DOHH2 (cell line): ENCODE results near the gene PTGDR2.
"Not testable (repeated sequence)": the region's sequence is repeated elsewhere in the genome, so short reads cannot be mapped to it uniquely, and the experiment has no call there.

Source experiments
- H3F3A ChIP-seq: fragments of 200-600 bp; sonication (generic), shearing (Covaris generic); 2 replicates; pipeline ENCODE4 v1.6.0; 2016; ENCODE audit warnings: antibody characterized with exemption, mild to moderate bottlenecking; ENCODE audit not compliant: control insufficient read depth, insufficient read depth
- H3K27ac ChIP-seq: fragments of 200-600 bp; sonication (generic); 2 replicates; pipeline ENCODE4 v1.5.1; 2014; ENCODE audit warnings: low read depth, mild to moderate bottlenecking, low read length, moderate library complexity
- H3K27me3 ChIP-seq: fragments of 200-600 bp; sonication (generic); 2 replicates; pipeline ENCODE4 v1.6.1; 2014; ENCODE audit warnings: mild to moderate bottlenecking, low read length, mixed read lengths; ENCODE audit not compliant: control insufficient read depth
- H3K36me3 ChIP-seq: fragments of 200-600 bp; sonication (generic); 2 replicates; pipeline ENCODE4 v1.6.1; 2014; ENCODE audit warnings: mild to moderate bottlenecking, low read length, moderate library complexity, mixed read lengths; ENCODE audit not compliant: control insufficient read depth
- H3K4me1 ChIP-seq: fragments of 200-600 bp; sonication (generic); 2 replicates; pipeline ENCODE4 v1.6.1; 2014; ENCODE audit warnings: mild to moderate bottlenecking, low read length, mixed read lengths; ENCODE audit not compliant: control insufficient read depth
- H3K4me2 ChIP-seq: fragments of 200-600 bp; sonication (generic); 2 replicates; pipeline ENCODE4 v1.6.0; 2014; ENCODE audit warnings: mild to moderate bottlenecking, low read length, moderate library complexity
- H3K4me3 ChIP-seq: fragments of 200-600 bp; sonication (generic); 2 replicates; pipeline ENCODE4 v1.5.1; 2014; ENCODE audit warnings: mild to moderate bottlenecking, low read length, mixed read lengths
- H3K79me2 ChIP-seq: fragments of 200-600 bp; sonication (generic); 2 replicates; pipeline ENCODE4 v1.6.1; 2014; ENCODE audit warnings: mild to moderate bottlenecking, low read length, mixed read lengths; ENCODE audit not compliant: control insufficient read depth
- H3K9me2 ChIP-seq: fragments of 200-600 bp; sonication (generic); replicated peaks from 2 replicates; pipeline ENCODE4 v1.6.1; 2014; ENCODE audit warnings: mild to moderate bottlenecking, low read length, mixed read lengths; ENCODE audit not compliant: control insufficient read depth
- H3K9me3 ChIP-seq: fragments of 200-600 bp; sonication (generic); 2 replicates; pipeline ENCODE4 v1.6.1; 2014; ENCODE audit warnings: antibody characterized with exemption, low read length, mixed read lengths; ENCODE audit not compliant: control insufficient read depth, insufficient read depth
- H4K20me1 ChIP-seq: fragments of 200-600 bp; sonication (generic); 2 replicates; pipeline ENCODE4 v1.6.0; 2014; ENCODE audit warnings: low read depth, mild to moderate bottlenecking, antibody characterized with exemption, low read length, moderate library complexity; ENCODE audit not compliant: control insufficient read depth, insufficient read depth
- CTCF ChIP-seq: fragments of 200-600 bp; sonication (generic); IDR thresholded peaks from one replicate; pipeline ENCODE4 v1.5.1; 2014; ENCODE audit warnings: antibody characterized with exemption, mild to moderate bottlenecking, low read depth, low read length; ENCODE audit not compliant: poor library complexity, severe bottlenecking
- EZH2phosphoT487 ChIP-seq: fragments of 200-600 bp; sonication (generic); IDR thresholded peaks from 2 replicates; pipeline ENCODE4 v1.6.1; 2017; ENCODE audit warnings: borderline replicate concordance, mild to moderate bottlenecking, antibody characterized with exemption, low read length, moderate library complexity, mixed read lengths

PTGDR2 gene

GRCh38 chr11:60825118-60825517 is 30.6 kb downstream of the PTGDR2 start:
- no peak overlapping the region for H3K4me2 ChIP-seq
- H3K36me3 ChIP-seq = no peaks in the 10 kb centered on the region
- no peaks in the 10 kb centered on the region for H4K20me1 ChIP-seq
- no peaks in the 10 kb centered on the region for H3K4me1 ChIP-seq
- TF ChIP-seq EZH2phosphoT487 (no peak), CTCF (no peak)
- H3F3A ChIP-seq = no peaks in the 10 kb centered on the region
- peaks cover 5% of the 10 kb centered on the region; the same call in 1 of the 2 replicates for H3K27me3 ChIP-seq
- H3K9me3 ChIP-seq = no peaks in the 10 kb centered on the region
- H3K27ac ChIP-seq = no peak overlapping the region
- H3K79me2 ChIP-seq = no peaks in the 10 kb centered on the region
- H3K4me3 ChIP-seq = no peak overlapping the region
- H3K9me2 ChIP-seq = no peaks in the 10 kb centered on the region

GRCh38 chr11:60823745-60824306 is 31.9 kb downstream of the PTGDR2 start:
- H4K20me1 ChIP-seq, H3K4me2 ChIP-seq, H3K27ac ChIP-seq, H3K27me3 ChIP-seq, H3K9me2 ChIP-seq, H3K79me2 ChIP-seq, H3K4me3 ChIP-seq, H3K36me3 ChIP-seq, H3F3A ChIP-seq, H3K4me1 ChIP-seq, H3K9me3 ChIP-seq: not testable (repeated sequence)

- Histone ChIP-seq H3K27me3 (peaks cover 3% of the 10 kb centered on the region; the same call in 1 of the 2 replicates), H3K36me3 (no peaks in the 10 kb centered on the region), H3K9me2 (no peaks in the 10 kb centered on the region), H3K27ac (no peak overlapping the region), H4K20me1 (no peaks in the 10 kb centered on the region), H3K79me2 (no peaks in the 10 kb centered on the region), H3K9me3 (peaks cover 2% of the 10 kb centered on the region; the same call in 1 of the 2 replicates), H3K4me1 (no peaks in the 10 kb centered on the region), H3F3A (no peaks in the 10 kb centered on the region), H3K4me3 (no peak overlapping the region), H3K4me2 (no peak overlapping the region)
- no peak for TF ChIP-seq EZH2phosphoT487
- no peak for TF ChIP-seq CTCF
These were observed 33.7 kb downstream of the PTGDR2 start for GRCh38 chr11:60821827-60822599.

GRCh38 chr11:60818057-60818456 is 37.7 kb downstream of the PTGDR2 start:
- H4K20me1 ChIP-seq = no peaks in the 10 kb centered on the region
- no peaks in the 10 kb centered on the region for H3K79me2 ChIP-seq
- H3F3A ChIP-seq = no peaks in the 10 kb centered on the region
- no peaks in the 10 kb centered on the region for H3K9me2 ChIP-seq
- H3K4me3 ChIP-seq = no peak overlapping the region
- TF ChIP-seq CTCF = no peak
- TF ChIP-seq EZH2phosphoT487 = no peak
- no peak overlapping the region for H3K4me2 ChIP-seq
- H3K27me3 ChIP-seq = peaks cover 3% of the 10 kb centered on the region; the same call in 1 of the 2 replicates
- H3K27ac ChIP-seq = no peak overlapping the region
- H3K36me3 ChIP-seq = no peaks in the 10 kb centered on the region
- H3K4me1 ChIP-seq = no peaks in the 10 kb centered on the region
- H3K9me3 ChIP-seq = peaks cover 12% of the 10 kb centered on the region; the same call in 1 of the 2 replicates
